GM13976 (cell line): ENCODE results near the gene FLAD1.

Source experiments
- DNase-seq: peaks from one replicate; pipeline ENCODE4 v3.0.0; 2012; ENCODE audit warnings: low spot score
- CTCF ChIP-seq: IDR thresholded peaks from 2 replicates; pipeline ENCODE4 v1.5.1; 2012; ENCODE audit warnings: borderline replicate concordance, mild to moderate bottlenecking; ENCODE audit not compliant: insufficient read depth; ENCODE audit errors: extremely low read depth, missing control alignments, control extremely low read depth
- in situ Hi-C: fragments of 300-500 bp; cut with MboI; formaldehyde crosslinking; loops from one replicate; pipeline ENCODE4 v1.12.0; 2022; ENCODE audit warnings: low sequenced_read_pairs, mixed read lengths, inconsistent platforms; ENCODE audit not compliant: unreplicated experiment

FLAD1 gene

GRCh38 chr1:155018617-155019348, 35.6 kb downstream of the FLAD1 start:
- in situ Hi-C loops = no loop called here
- no peak for DNase-seq
- TF ChIP-seq CTCF = no peak

- no peak for TF ChIP-seq CTCF
- in situ Hi-C loops = no loop called here
- no peak for DNase-seq
Measured at GRCh38 chr1:155019377-155020245, 36.5 kb downstream of the FLAD1 start.

GRCh38 chr1:155022136-155022926, 39.2 kb downstream of the FLAD1 start:
- DNase-seq = no peak
- no peak for TF ChIP-seq CTCF
- in situ Hi-C loops = no loop called here

GRCh38 chr1:155022927-155023236, 39.7 kb downstream of the FLAD1 start:
- no peak for TF ChIP-seq CTCF
- in situ Hi-C loops = no loop called here
- no peak for DNase-seq

GRCh38 chr1:155023627-155024026, 40.5 kb downstream of the FLAD1 start:
- in situ Hi-C loops = no loop called here
- no peak for TF ChIP-seq CTCF
- DNase-seq = no peak

- DNase-seq = no peak
- TF ChIP-seq CTCF = no peak
- in situ Hi-C loops = no loop called here
Measured at GRCh38 chr1:155024315-155024714, 41.2 kb downstream of the FLAD1 start.
